GM18517 (cell line): Measurements from ENCODE around the gene TAF1B.

Experiments used
- ATAC-seq: cut with Tn5 transposase; IDR thresholded peaks from one replicate; pipeline ENCODE4 v1.9.1; 2021; ENCODE audit warnings: mild to moderate bottlenecking, moderate library complexity; ENCODE audit not compliant: unreplicated experiment

The TAF1B gene

GRCh38 chr2:9982891-9983290, 139.6 kb downstream of the TAF1B start:
- ATAC-seq: no peak

- no peak for ATAC-seq
Observed at GRCh38 chr2:9983401-9984216, 140.3 kb downstream of the TAF1B start.
